Testis (tissue), 3 donors: ENCODE measurements around the gene XRCC4. TPM values are rescaled to one million over a fixed set of nuclear protein-coding genes. Genes with fewer than 3 reads are reported as not detected.

ENCODE experiments used
- DNase-seq: peaks from one replicate; pipeline ENCODE4 v3.0.0-alpha.2; 2019
- H3K27ac ChIP-seq, 2 donors: fragments of 200-600 bp; sonication (generic); one replicate each; pipeline ENCODE4 v1.5.1; 2019
- H3K27me3 ChIP-seq: fragments of 200-600 bp; sonication (generic); one replicate; pipeline ENCODE4 v1.5.1; 2019
- H3K36me3 ChIP-seq: fragments of 200-600 bp; sonication (generic); one replicate; pipeline ENCODE4 v1.5.1; 2017; ENCODE audit warnings: low read depth; ENCODE audit errors: missing control alignments
- H3K4me1 ChIP-seq: fragments of 200-600 bp; sonication (generic); one replicate; pipeline ENCODE4 v1.5.1; 2019
- H3K4me3 ChIP-seq, 2 donors: fragments of 200-600 bp; sonication (generic); one replicate each; pipeline ENCODE4 v1.5.1; 2017 to 2019
- H3K9me3 ChIP-seq: fragments of 200-600 bp; sonication (generic); one replicate; pipeline ENCODE4 v1.5.1; 2017
- CTCF ChIP-seq, 3 experiments: fragments of 450-650 bp in 2 of 3; fragments of 200-600 bp in 1 of 3; sonication (generic) in 1 of 3; IDR thresholded peaks; one replicate each; pipeline ENCODE4 v1.5.1; 2016 to 2019; ENCODE audit warnings: antibody characterized with exemption in 3 of 3, mild to moderate bottlenecking in 2 of 3, moderate library complexity in 1 of 3
- POLR2A ChIP-seq: fragments of 450-650 bp; IDR thresholded peaks from one replicate; pipeline ENCODE4 v1.6.1; 2017; ENCODE audit warnings: antibody characterized with exemption, mild to moderate bottlenecking, moderate library complexity
- WGBS, 2 donors: methylation state at CpG; one replicate each; pipeline ENCODE4 v1.1.5; 2018; 5-methylcytosine and 5-hydroxymethylcytosine counted together
- intact Hi-C: fragments of 100-400 bp; cut with DNase I; formaldehyde crosslinking; loops from one replicate; pipeline ENCODE4 v1.15.1; 2023; ENCODE audit warnings: low total_unique reads
- polyA plus RNA-seq: library from polyadenylated mRNA; stranded (reverse); fragments of 350-450 nt; fragmentation: Illumina TruSeq; extraction: RNeasy Lipid Tissue Mini Kit (QIAGEN cat#74804); gene quantifications from one replicate; pipeline ENCODE4 v1.2.3, GENCODE V29; 2014; ENCODE audit warnings: low read depth, low replicate concordance; ENCODE audit not compliant: insufficient read depth
- total RNA-seq, 2 donors: library from RNA; depleted of rRNA; stranded (reverse); fragments of >200 nt; gene quantifications; one replicate each; pipeline ENCODE4 v1.2.3, GENCODE V29; 2016

The XRCC4 gene
- total and polyA plus RNA-seq, 3 donors from 2014 or later: 14.2 to 23.3 (median 17.1) TPM

- no peak overlapping the region for H3K27ac ChIP-seq
- TF ChIP-seq CTCF (IDR thresholded peaks at IDR 0.05) (no peak), POLR2A (no peak)
- intact Hi-C loops: no loop called here
- H3K4me1 ChIP-seq: no peaks in the 10 kb centered on the region
- no peak for DNase-seq
- no peaks in the 10 kb centered on the region for H3K27me3 ChIP-seq
- WGBS, 2 donors: 47 to 58% methylated on average over 2 of the region's 2 CpGs
- no peaks in the 10 kb centered on the region for H3K36me3 ChIP-seq
- H3K9me3 ChIP-seq: no peaks in the 10 kb centered on the region
- H3K4me3 ChIP-seq: no peak overlapping the region
Observed at GRCh38 chr5:83265318-83265717, 188.0 kb downstream of the XRCC4 start.

GRCh38 chr5:83270311-83270710, 193.0 kb downstream of the XRCC4 start:
- no peaks in the 10 kb centered on the region for H3K4me1 ChIP-seq
- no peak overlapping the region for H3K4me3 ChIP-seq
- no peaks in the 10 kb centered on the region for H3K36me3 ChIP-seq
- H3K27me3 ChIP-seq: no peaks in the 10 kb centered on the region
- H3K9me3 ChIP-seq: no peaks in the 10 kb centered on the region
- 100% methylated on average over 1 of the region's 1 CpG for WGBS, 2 donors
- no peak for DNase-seq
- no peak for TF ChIP-seq CTCF (IDR thresholded peaks at IDR 0.05)
- TF ChIP-seq POLR2A: no peak
- H3K27ac ChIP-seq: no peak overlapping the region
- intact Hi-C loops: no loop called here

- H3K4me3 ChIP-seq: no peak overlapping the region
- TF ChIP-seq CTCF (IDR thresholded peaks at IDR 0.05): no peak
- no peak for TF ChIP-seq POLR2A
- no peaks in the 10 kb centered on the region for H3K36me3 ChIP-seq
- 71 to 85% methylated on average over 4 of the region's 4 CpGs for WGBS, 2 donors
- no peaks in the 10 kb centered on the region for H3K27me3 ChIP-seq
- no peaks in the 10 kb centered on the region for H3K4me1 ChIP-seq
- no peaks in the 10 kb centered on the region for H3K9me3 ChIP-seq
- intact Hi-C loops: no loop called here
- no peak overlapping the region for H3K27ac ChIP-seq
- no peak for DNase-seq
Observed at GRCh38 chr5:83277154-83277553, 199.8 kb downstream of the XRCC4 start.

GRCh38 chr5:83277953-83278352, 200.6 kb downstream of the XRCC4 start:
- no peak for TF ChIP-seq POLR2A
- no peak for TF ChIP-seq CTCF (IDR thresholded peaks at IDR 0.05)
- WGBS, 2 donors: 88% methylated on average over 2 of the region's 2 CpGs
- intact Hi-C loops: no loop called here

GRCh38 chr5:83281176-83281575, 203.8 kb downstream of the XRCC4 start:
- Histone ChIP-seq H3K4me3 (no peak overlapping the region), H3K4me1 (no peaks in the 10 kb centered on the region), H3K27me3 (no peaks in the 10 kb centered on the region), H3K36me3 (no peaks in the 10 kb centered on the region), H3K27ac (no peak overlapping the region), H3K9me3 (no peaks in the 10 kb centered on the region)
- intact Hi-C loops: no loop called here
- TF ChIP-seq CTCF (IDR thresholded peaks at IDR 0.05) (no peak), POLR2A (no peak)
- whole genome bisulfite sequencing, 2 donors: 71 to 81% methylated on average over 2 of the region's 2 CpGs
- no peak for DNase-seq

More at GRCh38 chr5:83277953-83278352, 200.6 kb downstream of the XRCC4 start:
- H3K4me3 ChIP-seq: no peak overlapping the region
- H3K27me3 ChIP-seq: no peaks in the 10 kb centered on the region
- no peak overlapping the region for H3K27ac ChIP-seq
- H3K4me1 ChIP-seq: no peaks in the 10 kb centered on the region
- H3K36me3 ChIP-seq: no peaks in the 10 kb centered on the region
- DNase-seq: no peak
- H3K9me3 ChIP-seq: no peaks in the 10 kb centered on the region
